Activated CD4-positive, alpha-beta T cell treated with anti-CD3 and anti-CD28 coated beads, Interleukin-2, Interleukin-4, amounts not matched to agents 100 ng/mL and 50 ng/mL, durations not matched to agents 16 hours and 8 hours (primary cell): Measurements from ENCODE around the gene PSMD4.
A peak's percentile ranks its signal among the peaks of the same experiment; 100 is the strongest.

ENCODE experiments used
- DNase-seq: peaks from one replicate; pipeline ENCODE4 v3.0.0-alpha.2; 2020; ENCODE audit warnings: low spot score

The PSMD4 gene

GRCh38 chr1:151309811-151310323 lies 55.3 kb downstream of the PSMD4 start:
- no peak for DNase-seq

- DNase-seq: no peak
Observed at GRCh38 chr1:151311011-151311410, 56.5 kb downstream of the PSMD4 start.

- DNase-seq: peak; percentile 93
Observed at GRCh38 chr1:151311589-151312331, 57.2 kb downstream of the PSMD4 start.

GRCh38 chr1:151312411-151312810 lies 57.9 kb downstream of the PSMD4 start:
- DNase-seq: no peak

GRCh38 chr1:151312826-151313225 lies 58.3 kb downstream of the PSMD4 start:
- no peak for DNase-seq

- DNase-seq: no peak
Observed at GRCh38 chr1:151313501-151313900, 59.0 kb downstream of the PSMD4 start.

GRCh38 chr1:151314137-151314875 lies 59.8 kb downstream of the PSMD4 start:
- DNase-seq: no peak

GRCh38 chr1:151315565-151316235 lies 61.2 kb downstream of the PSMD4 start:
- DNase-seq: no peak
